H1 (cell line): ENCODE measurements around the gene RFX1.

ENCODE experiments used
- CEBPB ChIP-seq: IDR thresholded peaks from 2 replicates; pipeline ENCODE4 v1.6.1; 2012; ENCODE audit warnings: low read depth, low read length
- CHD2 ChIP-seq: IDR thresholded peaks from 2 replicates; pipeline ENCODE4 v1.6.1; 2012; ENCODE audit warnings: low read length, improper control_type of control experiment
- EP300 ChIP-seq, 2 experiments: IDR thresholded peaks; 1 replicate in 1 of 2; 2 replicates in 1 of 2; pipeline ENCODE4 v1.6.1; 2011 to 2012; ENCODE audit warnings: low read depth in 2 of 2, low read length in 2 of 2, mild to moderate bottlenecking in 2 of 2, borderline replicate concordance in 1 of 2, inconsistent platforms in 1 of 2, moderate library complexity in 1 of 2
- JUND ChIP-seq: IDR thresholded peaks from 2 replicates; pipeline ENCODE4 v1.6.1; 2011; ENCODE audit warnings: mild to moderate bottlenecking, improper control_type of control experiment, low read length
- KDM1A ChIP-seq: fragments of 200-600, 300-600 bp; sonication (generic); IDR thresholded peaks from 2 replicates; pipeline ENCODE4 v1.7.1; 2016; ENCODE audit warnings: mild to moderate bottlenecking, low read length, borderline replicate concordance
- MAFK ChIP-seq: IDR thresholded peaks from 2 replicates; pipeline ENCODE4 v1.6.1; 2012; ENCODE audit warnings: low read depth, mild to moderate bottlenecking, improper control_type of control experiment, low read length
- POLR2A ChIP-seq, 2 experiments: IDR thresholded peaks; 1 replicate in 1 of 2; 2 replicates in 1 of 2; pipeline ENCODE4 v1.6.1; 2011; ENCODE audit warnings: low read depth in 2 of 2, low read length in 2 of 2, mild to moderate bottlenecking in 2 of 2; ENCODE audit errors: control extremely low read depth in 1 of 2
- POLR2AphosphoS5 ChIP-seq: IDR thresholded peaks from 2 replicates; pipeline ENCODE4 v1.6.1; 2011; ENCODE audit warnings: low read depth, low read length
- RAD21 ChIP-seq, 2 experiments: IDR thresholded peaks in 1 of 2; conservative IDR thresholded peaks in 1 of 2; 2 replicates each; pipeline ENCODE4 v1.6.1; 2011; ENCODE audit warnings: low read depth in 2 of 2, low read length in 2 of 2, improper control_type of control experiment in 1 of 2, inconsistent platforms in 1 of 2, mild to moderate bottlenecking in 1 of 2, moderate library complexity in 1 of 2
- TAF1 ChIP-seq: IDR thresholded peaks from 2 replicates; pipeline ENCODE4 v1.6.1; 2011; ENCODE audit warnings: mild to moderate bottlenecking, low read depth, low read length
- TAF7 ChIP-seq: optimal IDR thresholded peaks from 2 replicates; pipeline ENCODE3; 2011; ENCODE audit warnings: low read depth, mild to moderate bottlenecking, inconsistent platforms, low read length, moderate library complexity, borderline replicate concordance
- TF ChIP-seq, protein P1 (sequence below), 3 experiments: IDR thresholded peaks; 1 replicate in 2 of 3; 2 replicates in 1 of 3; pipeline versions ENCODE4 v1.5.1 to v1.6.1; 2011; ENCODE audit warnings: low read length in 3 of 3, mild to moderate bottlenecking in 3 of 3, inconsistent platforms in 2 of 3, low read depth in 1 of 3, moderate library complexity in 1 of 3; ENCODE audit not compliant: insufficient read depth in 1 of 3; ENCODE audit errors: control extremely low read depth in 1 of 3

DNA sequence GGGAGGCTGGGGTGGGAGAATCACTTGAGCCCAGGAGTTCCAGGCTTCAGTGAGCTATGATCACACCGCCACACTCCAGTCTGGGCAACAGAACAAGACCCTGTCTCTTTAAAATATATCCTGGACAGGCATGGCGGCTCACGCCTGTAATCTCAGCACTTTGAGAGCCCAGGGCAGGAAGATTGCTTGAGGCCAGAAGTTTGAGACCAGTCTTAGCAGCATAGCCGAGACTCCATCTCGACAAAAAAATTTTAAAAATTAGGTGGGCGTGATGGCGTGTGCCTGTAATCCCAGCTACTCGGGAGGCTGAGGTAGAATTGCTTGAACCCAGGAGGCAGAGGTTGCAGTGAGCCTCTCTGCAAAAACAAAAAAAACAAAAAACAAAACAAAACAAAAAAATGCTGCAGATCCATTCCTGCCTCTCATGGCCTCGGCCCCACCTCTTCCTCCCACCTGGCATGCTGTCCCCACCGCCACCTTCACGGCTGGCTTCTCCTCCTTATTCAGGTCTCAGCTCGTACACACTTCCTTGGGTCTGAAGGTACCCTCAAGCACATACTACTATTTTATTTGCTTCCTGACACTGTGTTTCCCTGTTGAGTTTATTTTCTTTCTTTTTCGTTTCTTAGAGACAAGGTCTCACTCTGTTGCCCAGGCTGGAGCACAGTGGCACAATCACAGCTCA lies 5.3 kb downstream of the RFX1 start:
- TF ChIP-seq CEBPB (no peak), POLR2AphosphoS5 (no peak), POLR2A (IDR thresholded peaks at IDR 0.05; ENCODE audit: control extremely low read depth in 1 of 2, low read depth in 2 of 2, low read length in 2 of 2) (no peak), MAFK (no peak), TAF1 (no peak), KDM1A (no peak), RAD21 (IDR thresholded peaks at IDR 0.05 in 1 of 2, conservative IDR thresholded peaks at IDR 0.05 in 1 of 2; ENCODE audit: low read depth in 2 of 2, low read length in 2 of 2) (no peak), EP300 (IDR thresholded peaks at IDR 0.05; ENCODE audit: borderline replicate concordance in 1 of 2, low read depth in 2 of 2, low read length in 2 of 2) (no peak), CHD2 (no peak), JUND (no peak), TAF7 (no peak)
- TF ChIP-seq, protein P1, sequence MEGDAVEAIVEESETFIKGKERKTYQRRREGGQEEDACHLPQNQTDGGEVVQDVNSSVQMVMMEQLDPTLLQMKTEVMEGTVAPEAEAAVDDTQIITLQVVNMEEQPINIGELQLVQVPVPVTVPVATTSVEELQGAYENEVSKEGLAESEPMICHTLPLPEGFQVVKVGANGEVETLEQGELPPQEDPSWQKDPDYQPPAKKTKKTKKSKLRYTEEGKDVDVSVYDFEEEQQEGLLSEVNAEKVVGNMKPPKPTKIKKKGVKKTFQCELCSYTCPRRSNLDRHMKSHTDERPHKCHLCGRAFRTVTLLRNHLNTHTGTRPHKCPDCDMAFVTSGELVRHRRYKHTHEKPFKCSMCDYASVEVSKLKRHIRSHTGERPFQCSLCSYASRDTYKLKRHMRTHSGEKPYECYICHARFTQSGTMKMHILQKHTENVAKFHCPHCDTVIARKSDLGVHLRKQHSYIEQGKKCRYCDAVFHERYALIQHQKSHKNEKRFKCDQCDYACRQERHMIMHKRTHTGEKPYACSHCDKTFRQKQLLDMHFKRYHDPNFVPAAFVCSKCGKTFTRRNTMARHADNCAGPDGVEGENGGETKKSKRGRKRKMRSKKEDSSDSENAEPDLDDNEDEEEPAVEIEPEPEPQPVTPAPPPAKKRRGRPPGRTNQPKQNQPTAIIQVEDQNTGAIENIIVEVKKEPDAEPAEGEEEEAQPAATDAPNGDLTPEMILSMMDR (IDR thresholded peaks at IDR 0.05; ENCODE audit: control extremely low read depth in 1 of 3, insufficient read depth in 1 of 3, low read depth in 1 of 3, low read length in 3 of 3), result no peak
